ENCODE data around the gene TMEM132A.

GRCh38 chr11:60929764-60930163 is 5.5 kb downstream of the TMEM132A start:
- TF ChIP-seq CTCF (IDR thresholded peaks at IDR 0.05) (no peak), POLR2AphosphoS5 (IDR thresholded peaks at IDR 0.05) (no peak), POLR2A (IDR thresholded peaks at IDR 0.05) (no peak), EP300 (IDR thresholded peaks at IDR 0.05) (no peak)

All from stomach (tissue), 4 donors.